ENCODE data around the gene TMEM95.

TMEM95 gene, protein sequence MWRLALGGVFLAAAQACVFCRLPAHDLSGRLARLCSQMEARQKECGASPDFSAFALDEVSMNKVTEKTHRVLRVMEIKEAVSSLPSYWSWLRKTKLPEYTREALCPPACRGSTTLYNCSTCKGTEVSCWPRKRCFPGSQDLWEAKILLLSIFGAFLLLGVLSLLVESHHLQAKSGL

DNA sequence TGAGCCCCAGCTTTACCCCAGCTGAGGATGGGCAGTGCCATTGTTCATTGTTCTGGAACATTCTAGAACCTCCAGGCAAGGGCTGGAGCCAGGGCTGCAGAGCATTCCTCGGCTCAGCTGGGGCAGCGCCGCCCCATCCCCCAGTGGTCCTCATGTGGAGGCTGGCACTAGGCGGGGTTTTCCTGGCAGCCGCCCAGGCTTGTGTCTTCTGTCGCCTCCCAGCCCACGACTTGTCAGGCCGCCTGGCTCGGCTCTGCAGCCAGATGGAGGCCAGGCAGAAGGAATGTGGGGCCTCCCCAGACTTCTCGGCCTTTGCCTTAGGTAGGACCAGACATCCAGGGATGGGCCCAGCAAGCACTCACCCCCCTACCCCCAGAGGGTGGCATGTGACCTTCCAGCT is at the start of gene TMEM95:
Gene TMEM95 (plus strand): TSS at position 104 of the 400 bp plus-strand sequence. CDS start 49 bp downstream, at position 153.
- DNase-seq, result no peak

- DNase-seq, result peak; percentile 100
Observed at GRCh38 chr17:7306911-7307685, 47.9 kb upstream of the TMEM95 start, which contains the start of gene EIF5A. TSS of gene EIF5A (plus strand) at chr17:7307628. CDS start at chr17:7309636, 2,008 bp downstream.

DNA sequence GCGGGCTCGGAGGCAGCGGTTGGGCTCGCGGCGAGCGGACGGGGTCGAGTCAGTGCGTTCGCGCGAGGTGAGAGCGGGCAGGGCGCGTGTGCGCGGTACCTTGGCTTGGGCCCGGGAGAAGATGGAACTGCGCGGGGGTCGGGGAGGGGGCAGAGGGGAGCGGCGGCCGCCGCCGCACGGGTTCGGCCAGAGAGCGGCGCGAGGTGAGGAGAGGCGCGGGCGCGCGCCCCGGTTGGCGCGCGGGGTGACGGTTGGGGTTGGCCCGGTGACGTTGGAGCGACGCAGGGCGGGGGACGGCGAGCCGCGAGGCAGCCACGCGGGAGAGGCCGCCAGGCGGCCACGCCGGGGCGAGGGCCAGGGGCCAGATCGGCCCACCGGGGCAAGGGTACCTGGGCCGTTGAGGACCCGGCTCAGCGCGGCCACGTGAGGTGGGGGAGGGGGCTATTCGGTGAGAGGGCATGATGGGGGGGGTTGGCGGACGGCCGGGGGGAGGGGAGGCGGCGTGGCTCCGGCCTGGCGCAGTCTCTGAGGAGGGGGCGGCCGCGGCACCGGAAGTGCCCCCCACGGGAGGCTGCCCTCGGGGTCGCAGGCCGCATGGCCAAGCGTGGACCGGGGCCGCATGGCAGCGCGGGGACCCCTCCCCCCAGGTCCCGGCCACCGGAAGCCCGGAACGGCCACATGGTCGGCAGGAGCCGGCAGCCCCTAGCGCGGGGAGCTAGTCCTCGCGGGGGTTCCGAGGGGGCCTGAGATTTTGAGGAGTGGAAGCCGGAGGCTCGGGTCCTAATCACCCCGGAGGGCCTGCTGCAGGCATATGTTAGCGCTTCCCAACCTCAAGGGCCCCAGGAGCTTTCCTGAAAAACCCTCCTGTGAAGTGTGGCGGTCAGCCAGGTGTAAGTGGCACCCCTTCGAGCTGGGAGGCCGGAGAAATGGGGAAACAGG is 47.0 kb upstream of the TMEM95 start:
- DNase-seq, result peak; percentile 34 to 55

DNA sequence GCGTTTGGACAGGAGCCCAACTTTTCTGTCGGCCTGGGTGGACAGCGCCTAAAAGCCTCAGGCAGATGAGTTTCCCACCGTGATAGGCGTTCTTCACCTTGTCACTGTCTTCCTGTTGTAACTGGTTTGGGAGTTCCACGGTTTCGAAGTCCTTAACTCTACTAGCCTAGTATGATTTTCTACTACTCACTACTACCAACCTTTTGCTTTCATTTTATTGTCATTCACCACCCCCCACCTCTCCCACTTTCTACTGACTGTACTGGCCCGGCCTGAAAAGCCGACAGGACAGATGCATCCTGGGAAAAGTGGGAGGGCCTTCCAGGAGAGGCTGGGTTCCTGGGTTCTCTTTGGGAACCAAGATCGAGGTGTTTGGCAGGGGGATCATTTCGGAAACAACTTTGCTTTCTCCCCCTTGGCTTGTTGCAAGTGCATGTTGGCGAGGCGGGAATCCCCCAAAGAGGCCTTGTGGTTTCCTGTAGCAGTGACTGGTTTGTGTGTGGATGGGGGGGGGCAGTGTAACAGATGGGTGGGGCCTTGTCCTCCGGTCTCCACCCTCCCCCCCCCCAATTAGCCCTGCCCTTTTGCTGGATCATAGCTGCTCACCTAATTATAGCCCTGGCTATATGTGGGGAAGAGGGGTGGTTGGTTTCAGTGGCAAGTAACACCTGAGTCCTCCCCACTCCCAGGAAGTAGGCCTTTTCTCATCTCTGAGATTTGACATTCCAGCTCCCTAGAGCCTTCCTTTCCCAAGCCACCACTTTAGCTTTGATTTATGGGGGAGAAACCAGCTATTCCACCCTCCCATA is 46.1 kb upstream of the TMEM95 start:
- DNase-seq, result peak; percentile 85 to 88

- DNase-seq, result no peak
Observed at GRCh38 chr17:7309628-7310027, 45.3 kb upstream of the TMEM95 start.

- no peak for DNase-seq
Observed at GRCh38 chr17:7311110-7311705, 43.7 kb upstream of the TMEM95 start.

GRCh38 chr17:7312432-7313087 is 42.4 kb upstream of the TMEM95 start:
- DNase-seq, result no peak

- DNase-seq, result no peak
Observed at GRCh38 chr17:7313088-7313889, 41.7 kb upstream of the TMEM95 start.

GRCh38 chr17:7313890-7314718 is 40.9 kb upstream of the TMEM95 start:
- no peak for DNase-seq

- peak; percentile 79 to 83 for DNase-seq
Observed at GRCh38 chr17:7314719-7315569, 40.0 kb upstream of the TMEM95 start, which contains the start of gene GPS2. TSS of gene GPS2 (minus strand) at chr17:7315360. CDS start at chr17:7315052, 308 bp downstream.

DNA sequence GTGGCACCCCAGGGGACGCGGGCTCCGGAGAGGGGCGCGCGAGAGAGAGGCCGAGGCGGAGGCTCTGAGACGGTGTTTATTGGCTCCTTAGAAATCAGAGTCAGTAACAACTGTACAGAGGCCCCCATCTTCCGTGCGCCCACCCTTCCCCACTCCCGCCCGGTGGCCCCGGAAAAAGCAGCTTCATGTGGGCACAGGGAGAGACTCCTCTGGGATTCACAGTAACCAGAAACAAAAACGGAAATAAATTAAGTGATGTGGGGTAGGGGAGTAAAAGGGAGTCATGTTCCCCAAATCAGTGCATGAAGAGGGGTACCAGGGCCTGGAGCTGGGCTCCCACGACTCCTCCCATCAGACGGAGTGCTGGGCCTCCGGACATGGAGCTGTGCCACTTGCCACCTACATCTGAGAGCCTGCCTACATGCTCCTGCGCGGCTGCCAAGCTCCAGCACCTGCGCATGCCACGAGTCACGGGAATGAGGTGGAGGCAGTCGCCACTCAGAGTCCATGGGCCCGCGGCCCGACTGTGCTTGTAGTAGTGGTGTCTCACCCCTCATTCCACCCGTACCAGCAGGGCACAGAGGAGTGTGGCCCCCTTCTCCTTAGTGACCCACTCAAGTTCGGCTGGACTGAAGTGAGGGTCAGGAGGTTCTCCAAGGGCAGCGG is 39.3 kb upstream of the TMEM95 start:
- DNase-seq, result no peak

- no peak for DNase-seq
Observed at GRCh38 chr17:7317161-7317803, 37.7 kb upstream of the TMEM95 start.

DNA sequence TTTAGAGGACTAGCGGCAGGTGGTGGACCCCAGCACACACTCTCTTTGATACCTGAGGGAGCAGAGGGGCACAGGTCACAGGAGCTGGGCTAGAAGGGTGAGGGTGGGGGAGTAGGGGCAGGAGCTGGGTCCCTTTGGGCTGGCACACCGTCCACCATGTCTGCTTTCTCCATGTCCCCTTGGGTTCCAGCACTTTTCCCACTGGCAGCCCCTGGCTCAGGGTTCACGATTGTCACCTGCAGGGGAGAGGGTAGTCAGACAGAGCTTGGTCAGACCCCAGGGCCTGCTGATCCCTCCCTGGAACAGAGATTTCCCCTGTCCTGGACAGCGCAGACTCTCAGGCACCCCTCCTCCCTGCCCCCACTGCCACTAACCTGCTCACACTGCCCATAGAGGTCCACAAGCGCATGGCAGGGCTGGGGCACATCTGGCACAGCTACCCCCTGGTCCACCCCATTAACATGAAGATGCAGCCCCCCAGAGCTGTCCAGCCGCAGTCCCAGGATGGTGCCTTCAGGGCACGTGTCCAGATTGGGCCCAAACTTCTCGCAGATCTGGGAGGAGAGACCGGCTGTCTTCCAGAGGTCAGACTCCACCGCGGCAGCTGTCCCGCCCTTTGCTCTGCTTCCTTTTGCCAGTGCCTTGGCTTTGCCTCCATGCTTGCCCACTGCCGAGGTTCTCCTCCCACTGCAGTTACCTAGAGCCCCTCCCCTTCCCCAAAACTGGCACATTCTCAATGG is 36.7 kb upstream of the TMEM95 start:
- DNase-seq, result no peak

- no peak for DNase-seq
Observed at GRCh38 chr17:7321466-7321865, 33.5 kb upstream of the TMEM95 start.

DNA sequence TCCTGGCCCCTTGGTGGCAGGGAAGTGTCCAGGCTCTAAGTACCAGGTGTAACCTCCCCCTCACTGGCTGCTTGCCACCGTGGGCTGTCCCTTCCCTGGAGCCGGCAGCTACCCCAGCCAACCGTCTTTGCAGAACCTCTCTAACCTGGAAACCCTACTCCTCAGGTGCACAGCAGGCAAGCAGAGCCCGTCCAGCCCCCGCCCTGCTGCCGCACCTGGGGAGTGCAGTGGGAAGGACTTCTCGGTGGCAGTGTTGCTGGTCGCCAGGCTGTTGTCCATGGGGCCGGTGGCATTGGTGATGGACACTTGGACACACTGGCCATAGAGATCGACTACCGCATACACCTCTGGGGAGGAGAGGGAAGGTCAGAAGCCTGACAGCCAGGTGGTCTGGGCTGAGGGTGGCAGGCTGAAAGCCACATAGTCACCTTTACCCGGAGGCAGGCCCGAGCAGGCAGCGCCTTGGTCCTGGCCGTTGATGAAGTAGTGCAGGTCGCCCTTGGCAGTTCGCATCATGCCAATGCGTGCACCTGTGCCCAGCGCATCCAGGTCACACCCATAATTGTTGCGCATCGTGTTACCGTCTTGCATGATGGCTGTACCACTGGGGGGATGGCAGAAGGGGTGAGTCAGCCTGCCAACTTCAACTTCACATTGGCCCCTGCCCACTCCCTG is 32.3 kb upstream of the TMEM95 start:
- no peak for DNase-seq

Data from inflammatory macrophage treated with lipopolysaccharide for 1 hour (primary cell).